HG03457 (cell line): Measurements from ENCODE around the gene PGAM1.
"Not testable (repeated sequence)": the region's sequence is repeated elsewhere in the genome, so short reads cannot be mapped to it uniquely, and the experiment has no call there.

Experiments used
- ATAC-seq: cut with Tn5 transposase; IDR thresholded peaks from one replicate; pipeline ENCODE4 v1.9.1; 2021; ENCODE audit warnings: moderate number of reproducible peaks; ENCODE audit not compliant: unreplicated experiment

Gene PGAM1

GRCh38 chr10:97407211-97407951, 18.6 kb upstream of the PGAM1 start:
- peak; percentile 71 for ATAC-seq

- ATAC-seq, result no peak
Observed at GRCh38 chr10:97407952-97408248, 18.1 kb upstream of the PGAM1 start.

- ATAC-seq, result no peak
Observed at GRCh38 chr10:97408496-97408992, 17.4 kb upstream of the PGAM1 start.

GRCh38 chr10:97411406-97411805, 14.6 kb upstream of the PGAM1 start:
- no peak for ATAC-seq

GRCh38 chr10:97412891-97413304, 13.1 kb upstream of the PGAM1 start:
- no peak for ATAC-seq

- no peak for ATAC-seq
Observed at GRCh38 chr10:97416565-97416964, 9.4 kb upstream of the PGAM1 start.

- not testable (repeated sequence) for ATAC-seq
Observed at GRCh38 chr10:97423757-97424098, 2.3 kb upstream of the PGAM1 start.

- no peak for ATAC-seq
Observed at GRCh38 chr10:97426776-97427570, 982 bp downstream of the PGAM1 start.

- ATAC-seq, result no peak
Observed at GRCh38 chr10:97427571-97428179, 1.7 kb downstream of the PGAM1 start.

- ATAC-seq, result no peak
Observed at GRCh38 chr10:97428572-97428981, 2.6 kb downstream of the PGAM1 start.

- no peak for ATAC-seq
Observed at GRCh38 chr10:97434055-97434454, 8.1 kb downstream of the PGAM1 start.

GRCh38 chr10:97434557-97434956, 8.6 kb downstream of the PGAM1 start:
- ATAC-seq, result no peak

GRCh38 chr10:97435211-97435610, 9.2 kb downstream of the PGAM1 start:
- ATAC-seq, result no peak

GRCh38 chr10:97442277-97442676, 16.3 kb downstream of the PGAM1 start:
- no peak for ATAC-seq

GRCh38 chr10:97444212-97444611, 18.2 kb downstream of the PGAM1 start:
- no peak for ATAC-seq

GRCh38 chr10:97445357-97445721, 19.3 kb downstream of the PGAM1 start:
- ATAC-seq, result no peak

- peak; percentile 92 for ATAC-seq
Observed at GRCh38 chr10:97445722-97446639, 20.0 kb downstream of the PGAM1 start, which contains the start of the genes EXOSC1 and ZDHHC16. Gene EXOSC1 (minus strand): TSS chr10:97446006. CDS start chr10:97445985, 21 bp downstream. Gene ZDHHC16 (plus strand): TSS chr10:97446175. CDS start chr10:97451676, 5,501 bp downstream.

- no peak for ATAC-seq
Observed at GRCh38 chr10:97450828-97451227, 24.8 kb downstream of the PGAM1 start.

- ATAC-seq, result no peak
Observed at GRCh38 chr10:97451605-97452004, 25.6 kb downstream of the PGAM1 start.

GRCh38 chr10:97452352-97452751, 26.4 kb downstream of the PGAM1 start:
- no peak for ATAC-seq
